OCI-LY7 (cell line): ENCODE results near the gene NUP62. TPM values are rescaled to one million over a fixed set of nuclear protein-coding genes. Genes with fewer than 3 reads are reported as not detected.

ENCODE experiments used
- BruUV-seq: library from RNA; stranded (reverse); fragments of 400-500 nt; replicated peaks from 2 replicates; lab custom pipeline; 2021; lab: Mats Ljungman, UMichigan
- CTCF ChIA-PET: fragments of 300-600 bp; sonication (Branson Sonifier 250); formaldehyde crosslinking; loops from one replicate; lab custom pipeline; 2022; ENCODE audit warnings: antibody characterized with exemption; ENCODE audit not compliant: unreplicated experiment; lab: Charles Lee
- POLR2A ChIA-PET: fragments of 300-600 bp; sonication (Branson Sonifier 250); formaldehyde crosslinking; loops from one replicate; lab custom pipeline; 2022; ENCODE audit warnings: antibody characterized with exemption; lab: Charles Lee
- DNase-seq: peaks from one replicate; pipeline ENCODE4 v3.0.0-alpha.2; 2015; ENCODE audit warnings: low spot score
- H2AFZ ChIP-seq: fragments of 200-600 bp; sonication (generic), shearing (Covaris generic); 2 replicates; pipeline ENCODE4 v1.6.1; 2014; ENCODE audit warnings: mild to moderate bottlenecking, antibody characterized with exemption, low read length, moderate library complexity
- H3K27ac ChIP-seq: fragments of 200-600 bp; sonication (generic); 2 replicates; pipeline ENCODE4 v1.5.1; 2014; ENCODE audit warnings: mixed run types, low read depth, mild to moderate bottlenecking, moderate library complexity, low read length, inconsistent platforms; ENCODE audit not compliant: poor library complexity, severe bottlenecking
- H3K36me3 ChIP-seq: fragments of 200-600 bp; sonication (generic); 2 replicates; pipeline ENCODE4 v1.6.1; 2014; ENCODE audit warnings: mild to moderate bottlenecking, antibody characterized with exemption, low read length, moderate library complexity, mixed read lengths; ENCODE audit not compliant: insufficient read depth
- H3K4me1 ChIP-seq: fragments of 200-600 bp; sonication (generic); 2 replicates; pipeline ENCODE4 v1.5.1; 2014; ENCODE audit warnings: mild to moderate bottlenecking, low read length; ENCODE audit not compliant: insufficient read depth, poor library complexity, severe bottlenecking
- H3K4me2 ChIP-seq: fragments of 200-600 bp; sonication (generic); 2 replicates; pipeline ENCODE4 v1.6.1; 2014; ENCODE audit warnings: mild to moderate bottlenecking, low read length
- H3K4me3 ChIP-seq: fragments of 200-600 bp; sonication (generic); 2 replicates; pipeline ENCODE4 v1.5.1; 2014; ENCODE audit warnings: mild to moderate bottlenecking, low read depth, low read length; ENCODE audit not compliant: poor library complexity, severe bottlenecking
- H3K79me2 ChIP-seq: fragments of 200-600 bp; sonication (generic); 2 replicates; pipeline ENCODE4 v1.6.1; 2016; ENCODE audit warnings: low read depth, mild to moderate bottlenecking, low read length, moderate library complexity, mixed read lengths; ENCODE audit not compliant: insufficient read depth
- H3K9me2 ChIP-seq: fragments of 200-600 bp; sonication (generic); 2 replicates; pipeline ENCODE4 v1.6.1; 2016; ENCODE audit warnings: mild to moderate bottlenecking, low read length, mixed read lengths; ENCODE audit not compliant: insufficient read depth
- H3K9me3 ChIP-seq: fragments of 200-600 bp; sonication (generic); 2 replicates; pipeline ENCODE4 v1.6.1; 2014; ENCODE audit warnings: mild to moderate bottlenecking, mixed run types, low read length, mixed read lengths
- H4K20me1 ChIP-seq: fragments of 200-600 bp; sonication (generic); 2 replicates; pipeline ENCODE4 v1.6.1; 2014; ENCODE audit warnings: mild to moderate bottlenecking, antibody characterized with exemption, low read length, moderate library complexity, mixed read lengths; ENCODE audit not compliant: insufficient read depth
- CTCF ChIP-seq: fragments of 200-600 bp; sonication (generic); conservative IDR thresholded peaks from 2 replicates; pipeline ENCODE4 v1.5.1; 2014; ENCODE audit warnings: mild to moderate bottlenecking, antibody characterized with exemption, low read length, moderate library complexity, mixed read lengths
- EZH2phosphoT487 ChIP-seq: fragments of 200-600 bp; sonication (generic); IDR thresholded peaks from 2 replicates; pipeline ENCODE4 v1.6.1; 2018; ENCODE audit warnings: low read depth, borderline replicate concordance, mild to moderate bottlenecking, mixed run types, antibody characterized with exemption, low read length, moderate library complexity, mixed read lengths
- intact Hi-C: fragments of 100-400 bp; cut with micrococcal nuclease; formaldehyde crosslinking; loops from one replicate; pipeline ENCODE4 v1.10.0; 2022; ENCODE audit not compliant: unreplicated experiment
- total RNA-seq, 2 experiments: library from RNA; depleted of rRNA in 1 of 2; stranded (reverse); fragments of >200 nt in 1 of 2; shearing (Covaris generic) in 1 of 2; gene quantifications; 2 replicates each; pipeline ENCODE4 v1.2.3, GENCODE V29; 2014 to 2022

NUP62 gene
- total RNA-seq, 2 experiments from 2014 or later, result 75.6 to 76.3 TPM

GRCh38 chr19:49894879-49895565 is 34.3 kb downstream of the NUP62 start:
- Histone ChIP-seq H3K4me1 (peaks cover 43% of the 10 kb centered on the region), H2AFZ (no peak overlapping the region), H3K4me3 (no peak overlapping the region), H3K4me2 (no peak overlapping the region), H3K79me2 (no peaks in the 10 kb centered on the region), H3K9me2 (no peaks in the 10 kb centered on the region), H3K27ac (no peak overlapping the region), H4K20me1 (no peaks in the 10 kb centered on the region), H3K36me3 (no peaks in the 10 kb centered on the region), H3K9me3 (no peaks in the 10 kb centered on the region)
- ChIA-PET CTCF (no interaction called here), POLR2A (interaction anchor here (0.6 kb wide), 1 partner anchor 18 kb away, joined by 3 read pairs; the partner anchor contains the start of gene AKT1S1)
- TF ChIP-seq EZH2phosphoT487 (no peak), CTCF (no peak)
- no peak for DNase-seq
- BruUV-seq, result no TSS peak
- intact Hi-C loops, result no loop called here

- ChIA-PET CTCF (no interaction called here), POLR2A (no interaction called here)
- DNase-seq, result no peak
- no peak overlapping the region for H2AFZ ChIP-seq
- no peak overlapping the region for H3K27ac ChIP-seq
- TF ChIP-seq EZH2phosphoT487 (no peak), CTCF (no peak)
- H3K36me3 ChIP-seq, result no peaks in the 10 kb centered on the region
- BruUV-seq, result no TSS peak
- peaks cover 40% of the 10 kb centered on the region for H3K4me1 ChIP-seq
- intact Hi-C loops, result no loop called here
- no peak overlapping the region for H3K4me3 ChIP-seq
- H4K20me1 ChIP-seq, result no peaks in the 10 kb centered on the region
- no peak overlapping the region for H3K4me2 ChIP-seq
- H3K79me2 ChIP-seq, result no peaks in the 10 kb centered on the region
- no peaks in the 10 kb centered on the region for H3K9me2 ChIP-seq
- H3K9me3 ChIP-seq, result no peaks in the 10 kb centered on the region
These were observed 35.2 kb downstream of the NUP62 start for GRCh38 chr19:49894011-49894664.

GRCh38 chr19:49892716-49893115 is 36.6 kb downstream of the NUP62 start:
- CTCF ChIA-PET, result no interaction called here
- TF ChIP-seq EZH2phosphoT487 (no peak), CTCF (no peak)
- H3K4me1 ChIP-seq, result peaks cover 26% of the 10 kb centered on the region

More at GRCh38 chr19:49892716-49893115, 36.6 kb downstream of the NUP62 start:
- H3K79me2 ChIP-seq, result no peaks in the 10 kb centered on the region
- intact Hi-C loops, result no loop called here
- no peak overlapping the region for H3K4me3 ChIP-seq
- H3K4me2 ChIP-seq, result no peak overlapping the region
- POLR2A ChIA-PET, result interaction anchor here (0.6 kb wide), 1 partner anchor 27 kb away, joined by 3 read pairs; no protein-coding TSS in a partner anchor
- no peaks in the 10 kb centered on the region for H3K9me3 ChIP-seq
- H3K27ac ChIP-seq, result no peak overlapping the region
- H3K9me2 ChIP-seq, result no peaks in the 10 kb centered on the region
- H2AFZ ChIP-seq, result no peak overlapping the region
- no peaks in the 10 kb centered on the region for H3K36me3 ChIP-seq
- DNase-seq, result no peak
- H4K20me1 ChIP-seq, result no peaks in the 10 kb centered on the region
- BruUV-seq, result no TSS peak
